GM21619 (cell line): ENCODE data around the gene PCDHGC5.

ENCODE experiments used
- ATAC-seq: cut with Tn5 transposase; IDR thresholded peaks from one replicate; pipeline ENCODE4 v1.9.1; 2021; ENCODE audit not compliant: unreplicated experiment

Gene PCDHGC5

DNA sequence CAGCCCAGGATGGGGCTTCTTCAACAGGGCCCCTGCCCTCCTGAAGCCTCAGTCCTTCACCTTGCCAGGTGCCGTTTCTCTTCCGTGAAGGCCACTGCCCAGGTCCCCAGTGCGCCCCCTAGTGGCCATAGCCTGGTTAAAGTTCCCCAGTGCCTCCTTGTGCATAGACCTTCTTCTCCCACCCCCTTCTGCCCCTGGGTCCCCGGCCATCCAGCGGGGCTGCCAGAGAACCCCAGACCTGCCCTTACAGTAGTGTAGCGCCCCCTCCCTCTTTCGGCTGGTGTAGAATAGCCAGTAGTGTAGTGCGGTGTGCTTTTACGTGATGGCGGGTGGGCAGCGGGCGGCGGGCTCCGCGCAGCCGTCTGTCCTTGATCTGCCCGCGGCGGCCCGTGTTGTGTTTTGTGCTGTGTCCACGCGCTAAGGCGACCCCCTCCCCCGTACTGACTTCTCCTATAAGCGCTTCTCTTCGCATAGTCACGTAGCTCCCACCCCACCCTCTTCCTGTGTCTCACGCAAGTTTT is 23.6 kb downstream of the PCDHGC5 start:
- ATAC-seq = no peak

DNA sequence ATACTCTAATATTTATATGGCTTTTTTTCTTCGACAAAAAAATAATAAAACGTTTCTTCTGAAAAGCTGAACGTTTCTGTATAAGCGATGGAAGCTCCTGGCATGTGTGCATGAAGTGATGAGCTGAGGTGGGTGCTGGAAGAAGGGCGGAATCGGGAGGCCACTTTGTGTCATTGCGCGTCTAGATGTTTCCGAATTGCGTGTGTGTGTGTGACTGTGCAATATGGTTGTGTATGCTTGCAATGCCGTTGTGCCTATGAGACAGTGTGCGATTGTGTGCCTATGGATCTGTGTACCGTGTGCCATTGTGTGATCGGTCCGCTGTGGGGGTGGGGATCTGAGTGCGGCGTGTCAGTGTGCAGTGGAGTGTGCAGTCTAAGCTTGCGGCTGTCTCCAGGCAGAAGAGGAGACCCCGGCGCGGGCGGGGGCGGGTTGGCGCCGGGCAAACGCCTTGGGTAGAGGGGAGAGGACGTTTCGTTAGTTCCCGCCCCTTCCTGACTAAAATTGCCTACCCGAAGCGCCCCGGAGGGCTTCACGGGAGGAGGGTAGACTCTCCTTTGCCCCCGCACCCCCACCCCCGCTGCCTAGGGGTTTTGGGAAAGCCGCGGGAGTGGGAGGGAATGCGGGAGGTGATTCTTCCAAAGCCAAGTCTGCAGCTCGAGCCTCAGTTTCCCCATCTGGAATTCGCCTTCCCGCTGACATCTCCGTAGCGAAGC is 24.2 kb downstream of the PCDHGC5 start:
- ATAC-seq = no peak

DNA sequence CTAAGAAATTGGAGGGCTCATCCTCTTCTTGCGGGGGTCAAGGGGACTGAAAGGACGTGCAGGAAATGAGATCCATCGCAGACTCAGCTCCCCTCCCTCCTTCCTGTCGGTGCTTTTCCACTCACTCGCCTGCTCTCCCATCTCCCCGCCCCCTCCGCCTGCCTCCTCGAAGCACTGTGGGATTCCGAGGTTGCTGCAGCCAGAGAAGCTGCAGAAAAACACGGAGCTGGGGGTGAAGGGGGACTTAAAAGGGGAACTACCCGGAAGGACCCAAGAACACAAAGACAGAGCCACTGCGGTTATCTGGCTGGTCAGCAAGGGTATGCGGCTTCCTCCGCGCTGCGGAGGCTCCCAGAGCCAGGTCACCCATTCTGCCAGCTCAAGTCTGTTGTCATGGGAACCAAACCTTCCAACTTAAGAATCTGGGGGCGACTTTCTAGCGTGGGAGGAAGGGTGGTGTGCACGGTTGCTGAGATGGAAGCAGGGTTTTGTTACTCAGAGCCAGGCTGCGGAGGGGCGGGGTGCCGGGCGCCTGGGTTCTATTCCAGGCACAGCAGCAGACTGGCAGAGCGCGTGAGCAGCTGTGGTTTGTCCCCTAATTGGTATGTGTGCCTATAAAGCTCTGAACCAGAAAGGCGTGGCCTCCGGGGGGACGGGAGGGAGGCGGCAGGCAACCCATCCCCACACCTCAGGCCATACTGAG is 24.9 kb downstream of the PCDHGC5 start:
- peak; percentile 21 for ATAC-seq

DNA sequence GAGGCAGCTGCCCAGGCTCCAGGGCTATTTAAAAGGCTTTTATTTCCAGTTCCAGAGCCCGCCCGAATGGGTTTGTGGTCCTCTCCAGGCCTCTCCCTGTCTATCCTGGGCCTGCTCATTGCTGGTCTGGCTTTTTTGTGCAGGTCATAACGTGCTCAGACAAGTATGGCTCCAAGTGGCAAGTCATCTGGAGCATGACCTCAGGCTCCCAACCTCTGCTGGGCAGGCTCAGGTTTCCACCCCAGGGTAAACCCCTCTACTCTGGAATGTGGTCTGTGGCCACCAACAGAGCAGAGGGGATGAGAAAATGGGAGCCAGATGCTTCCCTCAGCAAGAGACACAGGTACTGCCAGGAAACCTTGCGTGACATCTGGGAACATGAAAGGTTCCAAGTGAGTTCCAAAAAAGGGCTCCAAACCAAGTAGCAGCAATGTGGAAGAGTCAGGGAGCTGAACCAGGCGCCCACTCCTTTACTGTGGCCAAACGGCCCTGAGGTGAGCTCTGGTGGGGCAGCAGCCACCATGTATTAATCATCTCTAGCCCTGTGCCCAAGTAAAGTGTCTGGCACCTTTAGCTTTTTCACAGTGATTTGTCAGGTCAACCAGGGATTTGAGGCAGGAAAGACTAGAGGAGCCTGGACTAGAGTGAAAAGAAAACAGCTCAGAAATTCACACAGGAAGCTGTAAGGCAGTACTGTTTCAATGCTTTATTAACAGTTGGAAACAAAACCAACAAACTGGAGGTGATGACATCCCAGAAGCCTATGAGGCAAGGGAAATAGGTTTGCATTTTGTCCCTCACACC is 25.7 kb downstream of the PCDHGC5 start:
- peak; percentile 7 for ATAC-seq

DNA sequence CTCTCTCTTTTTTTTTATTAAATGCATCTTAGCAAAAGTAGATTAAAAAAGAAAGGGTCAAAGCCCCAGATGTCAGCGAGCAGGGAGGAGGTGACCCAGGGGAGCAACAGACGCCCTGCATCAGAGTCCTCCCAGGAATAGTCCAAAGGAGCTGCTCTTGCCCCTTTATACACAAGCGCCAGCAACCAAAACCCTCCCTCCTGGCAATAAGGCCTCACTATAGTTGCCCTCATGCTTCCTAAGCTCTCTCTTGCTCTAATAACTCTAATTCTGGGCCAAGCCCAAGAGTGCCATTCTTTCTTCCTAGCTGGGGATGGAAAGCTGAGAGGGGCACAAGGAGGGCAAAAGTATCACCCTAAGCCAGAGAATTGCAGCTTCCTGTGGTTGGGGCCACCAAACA is 26.3 kb downstream of the PCDHGC5 start:
- ATAC-seq = no peak

DNA sequence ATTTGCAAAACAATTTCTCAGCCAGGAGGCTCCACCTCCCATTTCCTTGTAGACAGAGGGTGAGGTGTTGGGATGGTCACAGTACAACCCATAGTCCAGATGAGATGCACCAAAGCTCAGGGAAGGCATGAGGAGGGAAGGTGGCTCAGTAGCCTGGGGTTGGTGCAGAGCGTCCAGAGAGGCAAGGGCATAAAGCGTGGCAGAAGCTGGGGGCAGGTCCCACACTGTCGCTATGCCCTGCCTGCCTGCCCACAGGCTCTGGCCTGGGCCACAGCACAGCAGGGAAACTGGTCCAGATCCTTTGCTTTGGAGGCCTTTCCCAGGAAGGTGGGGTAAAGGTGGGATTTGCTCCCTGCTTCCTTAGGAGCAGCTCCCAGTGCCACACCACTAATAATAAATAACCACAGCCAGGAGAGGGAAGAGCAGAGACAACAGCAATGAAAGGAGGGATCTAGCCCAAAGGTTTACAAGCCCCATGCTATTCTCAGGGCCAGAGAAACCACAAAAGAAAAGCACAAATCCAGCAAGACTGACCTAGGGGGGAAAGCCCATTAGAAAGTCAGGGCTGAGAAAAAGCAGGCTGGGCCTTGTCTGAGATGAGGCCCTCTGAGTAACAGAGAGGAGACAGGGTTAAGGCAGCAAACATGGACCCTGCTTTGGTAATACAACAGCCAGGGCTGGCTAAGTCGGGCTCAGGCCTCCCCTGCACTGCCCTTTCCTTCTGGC is 27.2 kb downstream of the PCDHGC5 start:
- no peak for ATAC-seq

DNA sequence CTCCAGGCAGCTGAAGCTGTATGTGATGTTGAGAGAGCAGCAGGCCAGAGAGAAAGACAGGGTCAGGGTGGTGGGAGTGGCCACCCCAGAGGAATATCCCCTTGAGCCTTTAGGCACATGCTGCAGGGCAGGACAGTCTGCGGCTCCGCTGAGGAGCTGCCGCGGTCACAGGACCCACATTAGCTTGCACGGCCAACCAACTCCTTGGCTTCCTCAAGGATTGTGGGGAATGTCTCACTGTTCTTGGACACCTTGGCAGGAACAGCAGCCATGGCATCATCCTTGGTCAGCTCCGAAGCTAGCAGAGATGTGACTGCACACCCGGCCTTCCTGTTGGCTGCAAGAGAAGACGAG is 27.8 kb downstream of the PCDHGC5 start:
- no peak for ATAC-seq

DNA sequence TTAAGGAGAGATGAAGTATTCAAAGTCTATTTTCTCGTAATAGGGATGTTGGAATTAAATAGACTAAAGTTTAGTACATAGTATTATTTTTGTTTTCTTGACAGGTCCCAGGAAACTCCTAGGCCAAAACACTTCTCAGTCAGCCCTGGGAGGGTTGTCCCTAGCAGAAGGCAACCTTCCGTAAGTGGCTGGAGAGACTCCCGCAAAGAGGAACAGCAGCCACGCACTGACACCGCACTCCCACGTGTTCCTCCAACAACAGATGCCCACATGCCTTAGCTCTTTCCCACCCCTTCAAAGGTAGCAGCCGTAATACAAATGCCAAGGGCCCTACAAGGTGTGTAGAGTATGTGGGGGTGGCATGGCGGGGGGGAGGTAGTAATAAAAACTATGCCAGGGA is 28.4 kb downstream of the PCDHGC5 start:
- no peak for ATAC-seq

DNA sequence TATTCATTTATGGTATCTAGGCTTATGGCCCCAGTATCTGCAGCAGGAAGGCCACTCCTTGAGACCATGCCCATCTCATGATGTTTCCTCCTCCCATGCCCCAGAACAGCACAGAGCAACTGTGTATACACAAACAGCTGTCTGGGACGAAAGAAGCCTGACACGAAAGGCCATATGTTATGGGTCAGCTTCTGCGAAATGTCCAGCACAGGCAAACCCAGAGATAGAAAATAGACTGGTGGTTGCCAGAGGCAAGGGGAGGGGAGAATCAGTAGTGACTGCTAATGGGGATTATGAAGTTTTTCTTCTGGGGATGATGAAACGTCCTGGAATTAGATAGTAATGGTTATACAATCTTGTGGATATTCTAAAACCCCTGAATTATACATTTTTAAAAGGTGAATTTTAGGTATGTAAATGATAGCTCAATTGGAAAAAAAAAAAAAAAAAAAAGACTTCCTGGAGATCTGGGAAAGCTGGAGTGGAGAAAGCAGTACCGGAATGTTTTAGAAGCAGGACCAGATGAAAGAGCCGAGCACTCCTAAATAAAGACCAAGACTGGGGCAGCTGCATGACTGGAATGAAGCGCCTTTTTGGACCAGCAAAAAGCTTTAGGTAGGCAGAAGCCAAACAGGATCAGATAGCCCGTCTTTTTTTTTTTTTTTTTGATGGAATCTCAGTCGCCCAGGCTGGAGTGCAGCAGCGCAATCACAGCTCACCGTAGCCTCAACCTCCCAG is 29.2 kb downstream of the PCDHGC5 start:
- no peak for ATAC-seq

DNA sequence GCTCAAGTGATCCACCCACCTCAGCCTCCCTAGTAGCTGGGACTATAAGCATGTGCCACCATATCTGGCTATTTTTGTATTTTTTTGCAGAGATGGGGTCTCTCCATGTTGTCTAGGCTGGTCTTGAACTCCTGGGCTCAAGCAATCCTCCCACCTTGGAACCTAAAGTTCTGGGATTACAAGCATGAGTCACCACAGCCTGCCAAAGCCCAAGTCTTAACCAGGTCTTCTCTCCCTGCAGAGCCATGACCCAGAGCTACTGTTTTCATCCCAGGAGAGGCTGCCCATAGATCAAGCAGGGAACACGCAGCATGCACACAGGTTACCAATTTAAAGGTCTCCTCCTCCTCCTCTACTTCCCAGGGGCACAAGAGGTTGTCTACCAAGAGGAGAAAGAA is 29.7 kb downstream of the PCDHGC5 start:
- ATAC-seq = no peak

DNA sequence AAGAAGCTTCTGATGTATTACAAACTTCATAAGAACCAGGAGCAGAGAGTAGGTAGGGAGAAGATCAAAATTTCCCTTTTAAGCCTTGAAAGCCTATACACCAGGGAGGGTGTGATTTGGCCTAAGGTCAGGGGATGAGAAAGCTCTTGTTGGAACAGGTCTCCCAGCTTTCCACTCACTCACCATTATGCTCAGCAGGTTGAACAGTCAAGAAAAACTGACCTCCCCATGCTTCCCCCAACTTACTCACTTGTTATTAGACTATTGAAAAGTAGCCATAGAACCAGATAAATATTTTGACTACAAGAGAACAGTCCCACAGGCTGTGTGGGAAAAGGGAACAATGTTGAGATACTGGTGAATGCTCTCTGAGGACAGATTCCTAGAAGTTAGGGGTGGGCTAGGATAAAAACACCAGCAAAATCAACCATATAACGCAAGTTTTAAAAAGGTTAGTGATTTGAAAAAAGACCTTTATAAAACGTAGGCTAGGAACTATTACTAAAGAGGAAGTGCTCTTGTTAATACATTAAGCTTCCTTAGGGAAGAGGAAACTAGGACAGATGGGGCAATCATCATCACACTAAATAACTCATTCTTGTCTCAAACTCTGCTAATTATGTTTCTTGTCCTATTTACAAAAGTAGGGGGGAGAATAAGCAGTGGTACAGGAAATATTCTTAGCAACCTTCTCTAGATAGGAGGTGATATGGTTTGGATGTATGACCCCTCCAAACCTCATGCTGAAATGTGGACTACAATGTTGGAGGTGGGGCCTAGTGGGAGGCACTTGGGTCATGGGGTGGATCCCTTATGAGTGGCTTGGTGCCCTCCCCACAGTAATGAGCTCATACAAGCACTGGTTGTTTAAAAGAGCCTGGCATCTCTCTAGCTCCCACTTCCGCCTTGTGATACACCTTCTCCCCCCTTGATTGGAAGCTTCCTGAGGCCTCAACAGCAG is 31.0 kb downstream of the PCDHGC5 start:
- ATAC-seq = no peak

DNA sequence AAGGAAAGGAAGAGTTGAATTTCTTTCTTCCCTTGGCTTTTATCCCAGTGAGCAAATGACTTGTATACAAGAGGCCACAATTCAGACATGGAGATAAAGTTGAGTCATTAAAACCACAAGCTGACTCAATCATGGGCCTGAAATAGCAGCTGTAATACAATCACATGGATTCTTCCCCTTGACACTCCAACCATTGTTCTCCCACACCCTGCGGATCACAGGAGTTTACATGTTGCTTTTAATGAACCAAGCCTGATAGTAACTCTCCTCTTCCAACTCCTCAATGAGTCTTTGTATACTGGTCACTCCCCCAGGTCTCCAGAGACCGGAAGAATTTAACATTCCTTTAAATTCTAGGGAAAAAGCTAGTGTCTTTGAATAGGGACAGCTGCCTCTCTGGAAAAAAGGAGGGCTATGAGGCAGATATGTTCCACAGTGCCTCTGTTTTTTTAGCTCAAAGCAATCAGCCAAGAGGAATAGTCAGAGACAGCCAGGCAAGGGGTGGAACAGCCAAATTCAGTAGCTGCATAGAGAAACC is 32.4 kb downstream of the PCDHGC5 start:
- no peak for ATAC-seq

DNA sequence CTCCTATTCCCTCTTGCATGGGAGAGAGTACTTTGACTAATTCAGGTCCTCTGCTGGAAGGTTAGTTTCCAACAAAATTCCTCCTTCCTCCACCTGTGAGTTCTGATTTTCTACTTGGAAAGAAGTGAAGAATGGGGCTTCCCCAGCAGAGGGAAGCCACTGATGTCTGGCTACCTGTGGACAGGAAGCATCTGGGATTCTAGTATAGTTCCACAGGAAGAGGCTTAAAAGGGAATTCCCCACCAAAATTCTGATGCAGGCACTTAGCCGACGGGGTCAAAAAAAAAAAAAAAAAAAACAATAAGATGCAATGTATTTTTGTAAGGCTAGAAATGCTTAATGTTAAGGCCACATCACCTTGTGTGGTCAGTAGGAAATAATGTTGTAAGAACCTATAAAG is 33.4 kb downstream of the PCDHGC5 start:
- no peak for ATAC-seq

DNA sequence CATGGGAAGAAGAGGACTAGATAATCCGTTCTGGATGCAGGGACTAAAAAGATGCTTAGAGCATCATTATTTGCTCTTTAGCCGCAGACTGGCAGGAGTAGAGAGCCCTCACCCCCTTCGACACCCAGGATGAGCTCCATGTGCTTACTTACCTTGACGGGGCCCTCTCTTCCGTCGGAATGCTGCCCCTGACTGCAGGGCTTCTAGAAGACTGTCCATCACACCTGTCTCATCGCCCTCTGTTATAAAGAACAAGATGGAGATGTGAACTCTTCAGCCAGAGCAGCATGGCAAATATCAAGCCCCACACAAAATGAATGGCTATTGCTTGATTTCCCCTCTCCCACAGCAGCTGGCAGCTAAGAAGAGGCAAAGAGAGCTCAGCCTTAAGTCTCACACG is 35.1 kb downstream of the PCDHGC5 start:
- no peak for ATAC-seq

DNA sequence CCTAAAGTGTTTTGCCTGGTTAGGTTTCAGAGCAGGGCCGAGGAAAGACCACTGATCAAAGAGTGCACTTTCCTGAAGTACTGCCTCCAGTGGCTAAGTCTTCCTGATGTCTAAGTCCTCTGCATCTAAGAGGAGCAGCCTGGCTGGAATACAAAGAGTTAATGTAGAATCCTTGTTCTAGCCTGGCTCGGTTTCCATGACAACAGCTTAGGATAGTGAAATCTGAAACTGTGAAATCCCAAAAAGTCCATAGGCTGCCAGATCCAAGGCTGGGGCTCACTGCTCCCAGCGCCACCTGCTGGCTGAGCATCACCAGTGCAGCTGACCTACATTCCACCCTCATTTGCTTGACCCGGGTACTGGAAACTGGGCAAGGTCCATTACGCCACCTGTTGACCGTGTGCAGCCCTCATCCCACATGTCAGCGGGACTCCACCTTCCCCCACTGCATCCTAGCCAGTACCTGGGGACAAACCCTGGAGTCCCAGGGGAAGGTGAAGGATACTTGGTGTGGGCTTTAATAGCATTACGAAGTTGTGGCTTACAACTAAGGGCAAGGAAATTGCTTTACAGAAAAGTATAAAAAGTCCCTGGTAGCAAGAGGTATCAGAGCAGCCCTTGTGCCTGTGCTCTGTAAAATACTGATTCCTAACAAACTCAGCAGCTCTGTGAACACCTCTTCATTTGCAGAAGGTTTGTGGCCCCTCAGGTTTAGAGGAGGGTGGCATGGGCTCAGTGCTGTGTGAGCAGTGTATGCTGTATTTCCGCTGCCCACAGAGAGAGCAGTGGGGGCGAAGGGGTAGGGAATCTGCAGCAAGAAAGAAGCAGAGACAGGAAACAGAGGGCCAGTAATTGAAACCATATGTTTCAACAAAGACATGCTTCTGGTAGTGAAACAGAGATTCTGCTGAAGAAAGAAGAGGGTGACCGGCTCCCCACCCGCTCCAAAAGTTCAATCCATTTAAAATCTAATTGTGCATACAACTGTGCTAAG is 36.0 kb downstream of the PCDHGC5 start:
- ATAC-seq = peak; percentile 72

DNA sequence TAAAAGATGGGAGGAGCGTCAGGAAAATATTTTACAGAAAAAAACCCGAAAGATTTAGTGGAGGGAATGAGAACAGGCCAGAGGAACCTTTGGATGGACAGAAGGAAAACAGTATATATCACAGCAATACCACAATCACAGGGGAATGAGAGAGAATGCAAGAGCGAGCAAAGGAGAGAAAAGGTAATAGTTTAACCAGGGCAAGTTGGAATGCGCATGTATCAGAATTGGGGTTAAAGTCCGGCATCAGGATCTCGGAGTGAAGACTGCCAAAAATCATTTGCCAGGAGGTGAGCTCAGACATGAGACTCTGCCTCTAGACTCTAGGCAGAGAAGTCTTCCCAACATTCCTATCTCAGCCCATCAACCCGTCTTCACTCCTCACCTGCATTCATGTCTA is 36.8 kb downstream of the PCDHGC5 start:
- ATAC-seq = no peak

DNA sequence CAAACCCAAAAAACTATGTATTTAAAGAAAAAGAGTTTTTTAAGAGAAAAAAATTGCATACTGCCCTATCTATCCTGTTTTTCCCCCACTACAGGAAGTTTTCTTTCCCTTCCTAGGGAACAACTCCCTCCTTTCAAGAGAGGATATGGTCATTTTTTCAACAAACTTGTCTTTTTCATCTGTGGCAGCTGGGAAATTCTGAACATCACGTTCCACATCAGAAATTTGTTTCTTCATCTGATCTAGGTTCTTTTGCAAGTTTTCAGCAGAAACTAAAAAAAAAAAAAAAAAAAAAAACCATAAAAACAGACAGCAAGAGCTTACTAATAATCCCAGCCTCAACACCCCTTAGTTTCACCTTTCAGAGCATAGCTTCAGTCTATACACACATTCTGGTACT is 38.5 kb downstream of the PCDHGC5 start:
- no peak for ATAC-seq
